ENCODE data around the gene TRPC4. TPM values are rescaled to one million over a fixed set of nuclear protein-coding genes. Genes with fewer than 3 reads are reported as not detected.

Gene TRPC4
- not detected for total RNA-seq

DNA sequence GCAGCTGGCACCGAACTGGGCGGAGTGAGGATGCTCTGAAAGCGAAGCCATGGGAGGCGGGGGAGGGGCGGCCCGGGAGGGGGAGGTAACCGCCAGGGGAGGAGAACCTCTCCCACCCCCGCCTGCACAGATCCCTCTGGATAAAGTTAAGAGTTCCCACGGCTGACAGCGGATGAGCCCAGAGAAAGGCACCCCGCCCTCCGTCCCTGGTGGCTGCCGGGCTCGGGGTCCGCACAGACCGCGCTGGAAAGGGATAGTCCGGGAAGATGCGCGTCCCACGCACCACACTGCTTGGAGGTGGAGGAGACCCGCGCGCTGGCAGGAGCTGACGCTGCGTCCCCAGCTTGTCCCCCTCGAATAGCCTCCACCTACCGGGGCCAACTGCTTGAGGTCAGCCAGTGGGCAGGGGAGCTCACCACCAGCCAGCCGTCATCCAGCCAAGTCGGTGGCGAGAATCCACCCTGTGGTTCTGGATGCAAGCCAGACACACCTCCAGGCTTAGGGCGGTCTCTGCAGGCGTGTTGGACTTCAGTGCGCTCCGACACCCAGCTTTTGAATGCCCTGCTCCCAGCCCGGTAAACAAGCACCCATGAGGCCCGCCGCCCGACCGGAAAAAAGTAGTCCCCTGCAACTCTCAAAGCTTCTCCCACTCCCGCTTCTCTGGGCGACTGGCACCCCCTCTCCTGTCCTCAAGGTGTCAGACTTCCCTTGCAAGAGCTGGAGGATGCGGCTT lies at the start of gene TRPC4:
TSS of gene TRPC4 (minus strand) at position 17 of the 733 bp plus-strand sequence. CDS start 86,439 bp downstream, outside the sequence.
- intact Hi-C loops (cut with micrococcal nuclease) = no loop called here
- Mint-ChIP-seq H3K4me3 (no peak within 1 kb of the TSS), H3K4me1 (ENCODE audit: low read depth) (no peaks in the 10 kb centered on the region), H3K36me3 (ENCODE audit: low read depth) (no peaks in the 10 kb centered on the region), H3K9me3 (no peaks in the 10 kb centered on the region), H3K27ac (no peak within 1 kb of the TSS), H3K27me3 (peaks cover 21% of the 10 kb centered on the region)
- ATAC-seq (no peak), DNase-seq (no peak)
- CTCF ChIA-PET = no interaction called here
- POLR2A ChIA-PET = interaction anchor here (0.6 kb wide), 1 partner anchor 11 kb away, joined by 3 read pairs; no protein-coding TSS in a partner anchor
- TF ChIP-seq, protein P1, sequence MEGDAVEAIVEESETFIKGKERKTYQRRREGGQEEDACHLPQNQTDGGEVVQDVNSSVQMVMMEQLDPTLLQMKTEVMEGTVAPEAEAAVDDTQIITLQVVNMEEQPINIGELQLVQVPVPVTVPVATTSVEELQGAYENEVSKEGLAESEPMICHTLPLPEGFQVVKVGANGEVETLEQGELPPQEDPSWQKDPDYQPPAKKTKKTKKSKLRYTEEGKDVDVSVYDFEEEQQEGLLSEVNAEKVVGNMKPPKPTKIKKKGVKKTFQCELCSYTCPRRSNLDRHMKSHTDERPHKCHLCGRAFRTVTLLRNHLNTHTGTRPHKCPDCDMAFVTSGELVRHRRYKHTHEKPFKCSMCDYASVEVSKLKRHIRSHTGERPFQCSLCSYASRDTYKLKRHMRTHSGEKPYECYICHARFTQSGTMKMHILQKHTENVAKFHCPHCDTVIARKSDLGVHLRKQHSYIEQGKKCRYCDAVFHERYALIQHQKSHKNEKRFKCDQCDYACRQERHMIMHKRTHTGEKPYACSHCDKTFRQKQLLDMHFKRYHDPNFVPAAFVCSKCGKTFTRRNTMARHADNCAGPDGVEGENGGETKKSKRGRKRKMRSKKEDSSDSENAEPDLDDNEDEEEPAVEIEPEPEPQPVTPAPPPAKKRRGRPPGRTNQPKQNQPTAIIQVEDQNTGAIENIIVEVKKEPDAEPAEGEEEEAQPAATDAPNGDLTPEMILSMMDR (IDR thresholded peaks at IDR 0.05) = no peak

DNA sequence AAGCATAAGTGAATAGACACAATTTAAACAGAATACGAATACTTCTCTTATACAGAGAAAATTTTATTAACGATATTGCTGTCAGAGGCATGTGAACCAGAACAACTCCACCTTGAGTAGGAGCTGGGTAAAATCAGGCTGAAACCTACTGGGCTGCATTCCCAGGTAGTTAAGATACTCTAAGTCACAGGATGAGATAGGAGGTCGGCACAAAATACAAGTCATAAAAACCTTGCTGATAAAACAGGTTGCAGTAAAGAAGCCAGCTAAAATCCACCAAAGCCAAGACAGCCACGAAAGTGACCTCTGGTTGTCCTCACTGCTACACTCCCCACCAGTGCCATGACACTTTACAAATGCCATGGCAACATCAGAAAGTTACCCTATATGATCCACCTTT lies 49.2 kb upstream of the TRPC4 start:
- Mint-ChIP-seq H3K9me3 (peaks cover 2% of the 10 kb centered on the region), H3K36me3 (ENCODE audit: low read depth) (no peaks in the 10 kb centered on the region), H3K4me1 (ENCODE audit: low read depth) (no peaks in the 10 kb centered on the region), H3K4me3 (no peak overlapping the region), H3K27me3 (no peaks in the 10 kb centered on the region), H3K27ac (no peak overlapping the region)
- POLR2A ChIA-PET = no interaction called here
- ATAC-seq = no peak
- TF ChIP-seq, protein P1 (IDR thresholded peaks at IDR 0.05) = no peak
- CTCF ChIA-PET = no interaction called here
- intact Hi-C loops (cut with micrococcal nuclease) = no loop called here
- no peak for DNase-seq

DNA sequence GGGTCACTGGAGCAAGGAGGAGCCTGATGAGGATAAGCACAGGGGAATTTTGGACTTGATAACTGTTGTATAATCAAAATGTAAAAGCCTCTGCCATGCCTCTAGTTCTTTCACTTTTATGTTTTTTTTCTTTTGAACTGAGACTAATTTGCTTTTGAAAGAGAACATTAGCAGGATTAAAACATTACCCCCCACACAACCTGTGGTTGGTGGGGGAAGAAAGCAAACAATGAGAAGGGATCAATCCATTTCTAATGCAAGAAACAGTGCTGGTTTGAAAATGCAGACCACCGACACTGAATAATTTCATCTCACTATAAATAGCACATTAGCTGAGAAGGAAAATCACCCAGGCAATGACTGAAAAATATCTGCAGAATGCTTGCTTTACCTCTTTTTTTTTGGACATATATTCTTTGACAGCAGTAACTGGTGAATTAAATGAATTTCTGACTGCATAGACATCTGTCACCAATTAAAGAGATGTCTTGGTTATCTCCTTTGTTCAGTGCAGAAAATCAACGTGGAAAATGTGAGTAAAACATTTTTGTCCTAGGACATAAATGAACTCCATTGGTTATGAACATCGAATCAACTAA lies 48.6 kb upstream of the TRPC4 start:
- TF ChIP-seq, protein P1 (IDR thresholded peaks at IDR 0.05) = no peak
- H3K4me1 Mint-ChIP-seq (ENCODE audit: low read depth) = no peaks in the 10 kb centered on the region
- H3K9me3 Mint-ChIP-seq = peaks cover 2% of the 10 kb centered on the region
- POLR2A ChIA-PET = no interaction called here
- H3K27ac Mint-ChIP-seq = no peak overlapping the region
- ATAC-seq (no peak), DNase-seq (no peak)
- no peaks in the 10 kb centered on the region for H3K36me3 Mint-ChIP-seq (ENCODE audit: low read depth)
- CTCF ChIA-PET = interaction anchor here (0.6 kb wide), 1 partner anchor 46 kb away, joined by 3 read pairs; no protein-coding TSS in a partner anchor
- no peak overlapping the region for H3K4me3 Mint-ChIP-seq
- H3K27me3 Mint-ChIP-seq = no peaks in the 10 kb centered on the region
- intact Hi-C loops (cut with micrococcal nuclease) = no loop called here

DNA sequence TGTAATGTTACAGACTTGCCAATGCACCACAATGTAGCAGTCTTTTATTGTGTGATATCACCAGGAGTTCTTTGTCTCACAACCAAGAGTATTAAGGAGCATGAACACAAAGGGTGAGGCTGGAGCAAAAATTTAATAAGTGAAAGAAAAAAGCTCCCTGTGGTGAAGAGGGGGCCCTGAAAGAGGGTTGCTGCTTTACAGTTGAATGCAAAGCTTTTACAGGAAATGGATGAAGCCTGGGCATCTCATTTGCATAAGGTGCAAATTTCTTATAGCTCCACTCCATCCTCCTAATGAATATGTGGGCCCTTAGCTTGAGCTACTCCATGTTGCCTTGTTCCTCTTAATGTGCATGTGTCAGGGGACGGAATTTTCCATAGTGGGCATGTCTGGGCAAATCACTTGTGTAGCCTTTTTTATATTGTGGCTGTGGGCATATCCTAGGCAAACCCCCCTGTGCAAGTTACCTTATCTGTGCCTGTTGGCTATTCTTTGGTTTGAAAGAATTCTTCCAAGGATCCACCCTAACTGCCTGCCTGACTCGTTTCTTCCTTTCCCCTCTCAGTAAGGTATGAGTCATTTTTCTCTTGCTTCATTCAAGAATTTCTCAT lies 45.3 kb upstream of the TRPC4 start:
- Mint-ChIP-seq H3K4me3 (no peak overlapping the region), H3K4me1 (ENCODE audit: low read depth) (no peaks in the 10 kb centered on the region), H3K27ac (no peak overlapping the region), H3K36me3 (ENCODE audit: low read depth) (no peaks in the 10 kb centered on the region), H3K9me3 (peaks cover 2% of the 10 kb centered on the region), H3K27me3 (no peaks in the 10 kb centered on the region)
- CTCF ChIA-PET = no interaction called here
- ATAC-seq = no peak
- intact Hi-C loops (cut with micrococcal nuclease) = no loop called here
- DNase-seq = no peak
- TF ChIP-seq, protein P1 (IDR thresholded peaks at IDR 0.05) = no peak
- POLR2A ChIA-PET = no interaction called here

DNA sequence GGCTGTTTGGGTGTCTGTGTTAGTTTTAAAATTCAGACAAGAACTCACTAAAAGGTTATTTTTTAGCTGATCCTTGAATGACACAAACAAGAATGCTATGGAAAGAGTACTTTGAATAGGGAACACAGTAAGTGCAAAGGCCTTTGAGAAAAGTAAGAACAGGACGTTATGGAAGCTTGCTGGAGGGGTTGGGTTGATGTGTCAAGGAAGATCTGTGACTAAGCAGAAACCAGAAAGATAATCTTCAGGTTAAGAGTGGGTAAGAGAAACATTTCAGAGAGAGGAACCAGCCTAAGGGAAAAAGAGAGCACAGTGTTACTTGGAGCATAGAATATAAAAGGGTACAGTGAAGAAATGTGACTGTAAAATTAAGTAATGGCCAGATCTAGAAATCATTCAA lies 41.2 kb upstream of the TRPC4 start:
- ChIA-PET CTCF (no interaction called here), POLR2A (no interaction called here)
- ATAC-seq (no peak), DNase-seq (no peak)
- H3K4me3 Mint-ChIP-seq = no peak overlapping the region
- H3K4me1 Mint-ChIP-seq (ENCODE audit: low read depth) = no peaks in the 10 kb centered on the region
- H3K36me3 Mint-ChIP-seq (ENCODE audit: low read depth) = no peaks in the 10 kb centered on the region
- intact Hi-C loops (cut with micrococcal nuclease) = no loop called here
- no peaks in the 10 kb centered on the region for H3K9me3 Mint-ChIP-seq
- TF ChIP-seq, protein P1 (IDR thresholded peaks at IDR 0.05) = no peak
- H3K27ac Mint-ChIP-seq = no peak overlapping the region
- H3K27me3 Mint-ChIP-seq = no peaks in the 10 kb centered on the region
